ENCODE data around the gene UBE4B.
"Not testable (repeated sequence)": the region's sequence is repeated elsewhere in the genome, so short reads cannot be mapped to it uniquely, and the experiment has no call there.

Gene UBE4B

GRCh38 chr1:10032590-10033358, at the start of gene UBE4B:
Gene UBE4B, plus strand, starts transcription at chr1:10032958. Its CDS starts 713 bp downstream, at chr1:10033671.
- DNase-seq (ENCODE audit: low spot score), result peak; percentile 98

GRCh38 chr1:9984253-9984652, 48.5 kb upstream of the UBE4B start:
- no peak for DNase-seq (ENCODE audit: low spot score)

DNA sequence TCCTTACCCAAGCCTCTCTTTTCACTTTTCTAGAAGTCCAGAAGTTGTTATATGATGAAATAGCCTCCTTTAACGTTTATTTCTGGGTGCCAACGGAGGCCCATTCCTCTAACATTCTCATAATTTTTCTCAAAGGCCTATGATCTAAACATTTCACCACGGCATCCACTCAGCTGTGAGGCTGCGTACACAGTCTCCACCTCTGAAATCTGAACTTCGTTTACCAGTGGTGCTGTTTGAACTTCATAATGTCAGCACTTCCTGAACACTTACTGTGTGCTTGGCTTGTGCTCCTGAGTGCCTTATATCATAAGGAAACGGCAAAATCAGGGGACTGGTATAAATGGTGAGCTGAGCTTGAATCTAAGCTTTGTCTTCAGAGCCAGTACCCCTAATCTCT, 47.8 kb upstream of the UBE4B start:
- DNase-seq (ENCODE audit: low spot score), result no peak

DNA sequence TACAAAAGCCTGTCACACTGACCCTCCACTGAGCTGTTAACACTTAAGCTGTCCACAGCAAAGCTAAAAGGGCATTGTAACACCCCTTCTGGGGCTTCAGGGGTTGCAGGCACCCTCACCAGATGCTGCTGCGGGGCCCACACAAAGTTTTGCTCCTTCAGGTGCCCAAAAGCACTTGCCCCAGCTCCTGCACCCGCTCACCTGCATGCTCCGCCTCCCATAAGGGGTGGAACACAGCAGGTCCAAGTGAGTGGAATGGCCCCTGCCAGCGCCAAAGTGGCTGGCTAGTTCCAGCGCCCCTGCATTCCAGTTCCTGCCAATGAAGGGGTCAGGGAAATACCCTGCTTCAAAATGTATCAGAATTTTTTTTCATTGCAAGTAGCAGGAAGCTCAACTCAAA, 43.0 kb upstream of the UBE4B start:
- no peak for DNase-seq (ENCODE audit: low spot score)

DNA sequence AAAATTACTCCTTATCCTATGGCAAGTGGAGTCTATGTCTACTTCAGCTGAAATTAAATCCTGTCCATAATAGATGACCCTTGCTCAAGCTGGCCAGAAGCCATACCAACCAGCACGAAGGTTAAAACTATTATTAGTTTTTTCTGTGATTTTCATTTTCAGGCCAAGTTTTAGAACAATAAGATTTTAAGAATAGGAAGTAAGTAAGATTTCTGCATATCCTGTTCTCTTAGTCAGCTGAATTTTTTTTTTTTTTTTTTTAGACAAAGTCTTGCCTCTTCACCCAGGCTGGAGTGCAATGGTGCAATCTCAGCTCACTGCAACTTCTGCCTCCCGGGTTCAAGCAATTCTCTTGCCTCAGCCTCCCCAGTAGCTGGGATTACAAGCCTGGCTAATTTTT, 41.8 kb upstream of the UBE4B start:
- no peak for DNase-seq (ENCODE audit: low spot score)

GRCh38 chr1:9992910-9993309, 39.8 kb upstream of the UBE4B start:
- no peak for DNase-seq (ENCODE audit: low spot score)

DNA sequence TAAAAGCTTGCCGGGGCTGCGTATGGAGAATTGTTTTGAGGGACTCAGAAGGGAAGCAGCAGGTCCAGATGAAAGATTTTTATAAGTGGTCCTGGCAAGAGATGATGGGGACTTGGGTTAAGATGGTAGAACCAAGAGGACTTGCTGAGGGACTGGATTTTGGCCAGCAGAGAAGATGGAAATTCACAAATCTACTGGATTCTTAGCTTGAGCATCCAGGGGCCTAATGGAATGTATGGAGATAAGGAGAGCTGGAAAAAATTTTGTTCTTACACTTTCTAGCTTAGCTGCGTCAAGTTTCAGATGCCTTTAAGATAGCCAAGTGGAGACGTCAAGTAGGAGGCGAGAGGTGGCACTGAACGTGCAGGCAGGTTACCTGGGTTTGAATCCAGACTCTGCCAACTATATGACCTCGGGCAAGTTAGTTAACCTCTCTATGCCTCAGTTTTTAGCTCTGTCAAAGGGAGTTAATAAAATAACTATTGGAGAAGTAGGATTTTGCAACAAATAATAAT, 39.1 kb upstream of the UBE4B start:
- no peak for DNase-seq (ENCODE audit: low spot score)

- DNase-seq (ENCODE audit: low spot score), result peak; percentile 46
Measured at GRCh38 chr1:9996624-9997582, 35.9 kb upstream of the UBE4B start, which contains the start of gene RBP7. Gene RBP7, plus strand, starts transcription at chr1:9997228. Its CDS starts 31 bp downstream, at chr1:9997259.

- no peak for DNase-seq (ENCODE audit: low spot score)
Measured at GRCh38 chr1:10001016-10001665, 31.6 kb upstream of the UBE4B start.

DNA sequence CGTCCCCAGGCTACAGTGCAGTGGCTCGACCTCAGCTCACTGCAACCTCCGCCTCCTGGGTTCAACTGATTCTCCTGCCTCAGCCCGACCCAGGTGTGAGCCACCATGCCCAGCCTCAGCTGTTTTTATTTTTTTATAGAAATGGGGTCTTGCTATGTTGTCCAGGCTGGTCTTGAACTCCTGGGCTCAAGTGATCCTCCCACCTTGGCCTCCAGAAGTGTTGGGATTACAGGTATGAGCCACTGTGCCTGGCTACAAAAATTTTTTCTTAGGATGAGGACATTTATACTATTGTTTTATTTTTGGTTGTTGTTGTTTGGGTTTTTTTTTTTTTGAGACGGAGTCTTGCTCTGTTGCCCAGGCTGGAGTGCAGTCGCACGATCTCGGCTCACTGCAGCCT, 27.5 kb upstream of the UBE4B start:
- DNase-seq (ENCODE audit: low spot score), result not testable (repeated sequence)

DNA sequence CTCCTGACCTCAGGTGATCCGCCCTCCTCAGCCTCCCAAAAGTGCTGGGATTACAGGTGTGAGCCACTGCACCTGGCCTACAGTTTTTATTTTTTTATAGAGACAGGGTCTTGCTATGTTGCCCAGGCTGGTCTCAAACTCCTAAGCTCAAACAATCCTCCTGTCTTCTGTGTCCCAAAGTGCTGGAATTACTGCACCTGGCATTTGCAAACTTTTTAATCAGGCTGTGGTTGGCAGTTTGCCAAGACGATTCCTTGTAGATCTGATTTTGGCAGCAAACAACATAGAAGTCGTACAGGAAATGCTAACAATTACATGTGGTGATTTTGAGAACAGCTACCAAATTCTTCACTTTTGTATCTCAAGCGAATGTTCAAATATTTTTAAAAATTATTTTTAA, 25.6 kb upstream of the UBE4B start:
- no peak for DNase-seq (ENCODE audit: low spot score)

DNA sequence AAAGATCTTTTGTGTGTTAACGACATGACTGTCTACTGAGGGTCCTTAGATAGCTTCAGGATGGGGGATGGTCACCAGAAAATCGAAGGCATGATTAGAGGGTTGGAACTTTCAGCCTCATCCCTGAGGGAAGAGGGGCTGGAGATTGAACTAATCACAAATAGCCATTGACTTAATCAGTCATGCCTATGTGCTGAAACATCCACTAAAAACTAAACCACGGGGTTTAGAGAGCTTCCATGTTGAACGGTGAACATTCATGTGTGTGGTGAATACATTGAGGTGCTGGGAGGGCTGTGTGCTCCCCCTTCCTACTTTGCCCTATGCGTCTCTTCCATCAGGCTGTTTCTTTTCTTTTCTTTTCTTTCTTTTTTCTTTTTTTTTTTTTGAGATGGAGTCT, 18.7 kb upstream of the UBE4B start:
- DNase-seq (ENCODE audit: low spot score), result no peak

DNA sequence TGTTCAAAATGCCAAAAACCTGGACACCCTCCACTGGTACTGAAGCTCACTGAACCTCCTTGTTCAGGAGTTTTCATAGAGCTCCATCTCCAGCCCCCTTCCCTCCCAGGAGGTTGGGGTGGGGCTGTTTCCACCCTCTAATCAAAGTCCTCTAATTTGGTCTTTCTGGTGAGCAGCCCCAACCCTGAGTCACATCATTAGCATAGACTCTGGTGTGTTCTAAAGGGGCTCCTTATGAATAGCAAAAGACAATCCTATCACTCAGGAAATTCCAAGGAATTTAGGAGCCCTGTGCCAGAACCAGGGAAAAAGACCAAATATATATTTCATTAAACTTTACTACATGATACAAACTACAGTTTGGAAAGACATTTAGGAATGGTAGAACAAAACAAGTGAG, 13.2 kb upstream of the UBE4B start:
- no peak for DNase-seq (ENCODE audit: low spot score)

- DNase-seq (ENCODE audit: low spot score), result no peak
Measured at GRCh38 chr1:10020086-10020485, 12.7 kb upstream of the UBE4B start.

DNA sequence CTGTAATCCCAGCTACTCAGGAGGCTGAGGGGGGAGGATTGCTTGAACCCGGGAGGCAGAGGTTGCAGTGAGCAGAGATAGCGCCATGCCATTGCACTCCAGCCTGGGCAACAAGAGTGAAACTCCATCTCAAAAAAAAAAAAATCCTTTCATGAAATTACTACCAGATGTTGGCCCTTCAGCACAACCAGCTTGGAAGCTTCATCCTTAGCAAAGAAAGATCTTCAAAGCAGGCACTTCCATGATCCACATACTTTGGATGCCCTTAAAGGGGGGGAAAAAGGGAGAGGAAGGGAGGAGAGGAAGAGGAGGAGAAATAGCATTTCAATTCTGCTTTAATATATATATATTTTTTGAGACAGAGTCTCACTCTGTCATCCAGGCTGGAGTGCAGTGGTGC, 12.1 kb upstream of the UBE4B start:
- not testable (repeated sequence) for DNase-seq (ENCODE audit: low spot score)

GRCh38 chr1:10021992-10022391, 10.8 kb upstream of the UBE4B start:
- DNase-seq (ENCODE audit: low spot score), result not testable (repeated sequence)

DNA sequence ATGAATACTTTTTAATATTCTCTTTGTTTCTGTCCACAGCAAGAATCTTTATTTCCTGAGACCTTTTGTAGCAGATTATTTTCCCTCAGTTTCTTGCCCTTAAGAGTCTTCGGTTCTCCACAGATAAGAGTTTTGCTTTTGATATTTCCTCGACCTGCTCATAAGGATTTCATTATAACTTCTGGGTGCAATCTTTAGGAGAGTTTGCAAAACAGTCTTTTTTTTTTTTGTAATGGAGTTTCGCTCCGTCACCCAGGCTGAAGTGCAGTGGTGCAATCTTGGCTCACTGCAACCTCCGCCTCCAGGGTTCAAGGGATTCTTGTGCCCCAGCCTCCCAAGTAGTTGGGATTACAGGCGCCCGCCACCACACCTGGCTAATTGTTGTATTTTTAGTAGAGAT, 10.1 kb upstream of the UBE4B start:
- no peak for DNase-seq (ENCODE audit: low spot score)

GRCh38 chr1:10025354-10025753, 7.4 kb upstream of the UBE4B start:
- DNase-seq (ENCODE audit: low spot score), result no peak

DNA sequence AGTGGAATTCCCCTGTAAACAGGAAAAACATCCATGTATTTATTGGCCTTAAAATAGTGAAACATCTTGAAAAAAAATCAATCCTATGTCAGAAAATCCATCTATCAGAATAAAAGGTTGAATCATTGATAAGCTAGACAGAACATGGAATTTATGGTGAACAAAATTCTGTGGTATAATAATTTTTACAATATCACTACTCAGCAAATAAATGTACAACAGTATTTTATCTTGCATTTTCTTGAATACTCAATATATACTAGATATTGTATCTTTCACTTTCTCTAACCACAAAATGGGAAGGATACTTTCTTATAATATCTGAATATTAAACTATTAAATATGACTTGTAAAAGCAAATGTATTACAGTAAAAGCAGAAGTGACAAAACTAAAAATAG, 5.7 kb upstream of the UBE4B start:
- DNase-seq (ENCODE audit: low spot score), result no peak

GRCh38 chr1:10028956-10029500, 3.7 kb upstream of the UBE4B start:
- not testable (repeated sequence) for DNase-seq (ENCODE audit: low spot score)

- DNase-seq (ENCODE audit: low spot score), result no peak
Measured at GRCh38 chr1:10031461-10031860, 1.3 kb upstream of the UBE4B start.

GRCh38 chr1:10033359-10033845, 644 bp downstream of the UBE4B start:
- no peak for DNase-seq (ENCODE audit: low spot score)
